HG02973 (cell line): ENCODE measurements around the gene FREY1.

ENCODE experiments used
- ATAC-seq: cut with Tn5 transposase; IDR thresholded peaks from one replicate; pipeline ENCODE4 v1.9.1; 2021; ENCODE audit warnings: moderate library complexity; ENCODE audit not compliant: unreplicated experiment

The FREY1 gene

DNA sequence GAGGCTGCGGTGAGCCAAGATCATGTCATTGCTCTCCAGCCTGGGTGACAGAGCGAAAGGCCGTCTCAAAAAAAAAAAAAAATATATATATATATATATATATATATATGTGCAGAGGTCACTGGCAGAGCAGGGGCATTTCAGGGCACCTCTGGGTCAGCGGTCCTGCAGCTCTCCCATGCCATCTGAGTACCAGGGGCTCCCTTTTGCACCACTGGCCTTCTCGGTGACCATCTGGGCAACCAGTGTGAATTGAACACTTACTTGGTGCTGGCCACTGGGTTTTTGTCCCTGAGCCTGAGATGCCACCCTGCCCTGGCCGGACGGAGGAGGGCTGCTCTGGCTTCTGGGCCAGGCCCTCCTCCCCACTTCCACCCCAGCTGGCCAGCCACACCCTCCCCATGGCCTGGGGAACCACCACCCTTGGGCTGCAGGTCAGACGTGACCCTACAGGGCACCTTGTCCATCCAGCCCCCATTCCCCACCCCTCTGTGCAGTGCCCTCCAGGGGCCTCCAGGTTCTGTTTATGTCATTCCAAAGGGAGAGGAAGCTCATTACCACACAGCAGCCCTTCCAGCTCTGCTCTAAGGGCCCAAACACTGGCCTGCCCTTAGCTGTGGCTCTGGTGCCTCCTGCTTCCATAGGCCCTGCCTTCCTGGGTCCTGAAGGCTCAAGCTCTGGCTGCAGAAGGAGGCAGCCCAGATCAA is 11.4 kb downstream of the FREY1 start:
- no peak for ATAC-seq

GRCh38 chr11:45894555-45895247 is 12.4 kb downstream of the FREY1 start:
- no peak for ATAC-seq

DNA sequence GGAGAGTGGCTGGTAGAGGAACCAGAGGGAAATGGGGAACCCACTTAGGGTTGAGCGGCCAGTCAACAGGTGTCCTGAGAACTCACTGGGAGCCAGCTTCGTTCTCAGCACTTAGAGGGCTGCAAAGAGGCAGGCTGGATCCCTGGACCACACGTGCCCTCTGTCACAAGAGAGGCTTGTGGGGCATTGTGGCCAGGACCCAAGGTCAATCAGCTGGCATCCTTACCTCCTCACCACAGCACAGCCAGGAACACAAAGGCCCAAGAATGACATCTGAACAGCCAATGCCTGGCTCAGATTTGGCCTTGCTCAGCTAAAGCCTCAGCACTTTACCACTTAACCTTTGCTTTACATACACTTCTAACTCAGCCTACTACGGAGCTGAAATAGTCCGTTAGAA is 14.2 kb downstream of the FREY1 start:
- no peak for ATAC-seq

- ATAC-seq, result no peak
Measured at GRCh38 chr11:45890886-45891550, 16.1 kb downstream of the FREY1 start.

DNA sequence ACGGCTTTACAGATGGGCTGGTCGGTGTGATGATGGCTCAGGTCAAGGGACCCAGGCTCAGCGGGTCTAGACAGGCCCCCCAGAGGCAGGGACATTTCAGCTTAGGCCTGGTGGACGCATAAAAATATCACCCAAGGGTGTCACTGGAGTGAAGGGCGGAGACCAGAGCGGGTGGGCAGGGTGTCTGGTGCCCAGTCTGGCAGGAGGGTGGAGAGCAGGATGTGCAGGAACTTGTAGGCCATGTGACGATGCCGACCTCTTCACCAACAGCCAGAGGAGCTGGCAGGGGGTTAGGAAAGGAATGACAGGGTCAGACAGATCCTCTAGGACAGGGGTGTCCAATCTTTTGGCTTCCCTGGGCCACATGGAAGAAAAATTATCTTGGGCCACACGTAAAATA is 17.1 kb downstream of the FREY1 start:
- no peak for ATAC-seq

GRCh38 chr11:45889555-45889954 is 17.5 kb downstream of the FREY1 start:
- ATAC-seq, result no peak

- no peak for ATAC-seq
Measured at GRCh38 chr11:45887587-45887986, 19.5 kb downstream of the FREY1 start.

GRCh38 chr11:45886816-45887520 is 20.1 kb downstream of the FREY1 start:
- no peak for ATAC-seq

GRCh38 chr11:45885921-45886721 is 20.9 kb downstream of the FREY1 start:
- no peak for ATAC-seq

DNA sequence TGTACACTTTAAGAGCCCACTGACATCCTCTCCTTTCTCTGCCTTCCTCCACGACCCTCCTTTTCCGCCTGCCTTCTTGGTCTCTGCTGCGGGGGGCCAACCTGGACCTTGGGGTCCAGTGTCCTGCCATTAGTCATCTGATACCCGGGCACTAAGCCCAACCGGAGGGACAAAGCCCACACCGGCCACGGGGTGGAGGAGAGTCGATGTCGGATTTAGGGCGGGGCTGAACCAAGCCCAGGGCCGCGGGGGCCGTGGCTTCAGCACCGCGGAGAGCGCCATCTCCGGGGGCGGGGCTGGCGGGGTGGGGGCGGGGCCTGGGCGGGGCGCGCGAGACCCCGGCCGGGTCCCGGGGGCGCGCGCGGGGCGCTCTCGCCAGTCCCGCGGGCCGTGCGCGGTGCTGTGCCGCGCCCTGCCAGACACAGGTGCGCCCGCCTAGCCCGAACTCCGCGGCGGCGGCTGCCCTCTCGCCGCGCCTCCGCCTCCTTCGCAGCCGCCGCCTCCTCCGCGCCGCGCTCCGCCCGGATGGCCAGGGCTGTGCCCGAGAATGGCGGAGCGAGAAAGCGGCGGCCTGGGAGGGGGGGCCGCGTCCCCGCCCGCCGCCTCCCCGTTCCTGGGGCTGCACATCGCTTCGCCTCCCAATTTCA is 21.7 kb downstream of the FREY1 start, which contains the start of gene MAPK8IP1:
Gene MAPK8IP1, plus strand, starts transcription at position 378 of the 647 bp plus-strand sequence. Its CDS starts 170 bp downstream, at position 548.
- peak; percentile 54 for ATAC-seq

- no peak for ATAC-seq
Measured at GRCh38 chr11:45884596-45885185, 22.4 kb downstream of the FREY1 start.

- no peak for ATAC-seq
Measured at GRCh38 chr11:45881708-45882368, 25.2 kb downstream of the FREY1 start.

DNA sequence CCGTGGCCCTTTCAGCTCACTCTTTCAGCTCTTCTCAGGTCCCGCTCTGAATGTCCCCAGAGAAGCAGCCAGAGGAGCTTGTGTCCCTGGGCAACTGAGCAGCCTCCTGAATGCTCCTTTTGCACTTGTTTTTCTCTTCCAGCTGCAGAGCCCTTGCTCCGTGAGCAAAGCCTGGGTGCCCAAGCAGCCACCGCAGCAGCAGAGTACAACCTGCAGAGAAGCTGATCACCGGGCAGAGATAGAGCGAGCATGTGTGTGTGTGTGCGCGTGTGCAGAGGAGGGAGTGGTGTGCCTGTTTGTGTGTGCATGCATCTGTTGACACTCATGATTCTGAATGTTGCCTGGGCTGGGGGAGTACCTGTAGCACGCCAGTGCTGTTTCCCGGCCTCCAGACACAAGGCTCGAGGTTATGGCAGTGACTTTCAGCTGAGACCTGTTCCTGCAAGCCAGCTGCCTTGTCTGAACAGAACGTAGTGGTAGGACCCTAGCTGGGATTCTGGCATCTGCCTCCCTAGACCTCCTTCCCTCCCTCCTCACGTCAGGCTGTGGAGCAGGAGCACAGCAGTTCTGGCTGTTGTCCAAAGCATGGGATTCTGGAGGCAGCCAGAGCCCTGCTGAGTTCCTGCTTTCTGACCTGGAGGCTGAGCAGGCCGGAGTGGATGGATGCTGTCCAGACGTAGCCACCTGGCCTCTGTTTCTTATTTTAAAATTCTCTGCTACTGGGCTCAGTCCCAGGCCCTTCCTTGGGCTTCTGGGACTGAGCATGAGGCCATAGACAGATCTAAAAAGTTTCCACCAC is 26.1 kb downstream of the FREY1 start:
- ATAC-seq, result no peak

GRCh38 chr11:45879803-45880686 is 27.0 kb downstream of the FREY1 start:
- ATAC-seq, result no peak

- no peak for ATAC-seq
Measured at GRCh38 chr11:45877845-45878244, 29.2 kb downstream of the FREY1 start.

DNA sequence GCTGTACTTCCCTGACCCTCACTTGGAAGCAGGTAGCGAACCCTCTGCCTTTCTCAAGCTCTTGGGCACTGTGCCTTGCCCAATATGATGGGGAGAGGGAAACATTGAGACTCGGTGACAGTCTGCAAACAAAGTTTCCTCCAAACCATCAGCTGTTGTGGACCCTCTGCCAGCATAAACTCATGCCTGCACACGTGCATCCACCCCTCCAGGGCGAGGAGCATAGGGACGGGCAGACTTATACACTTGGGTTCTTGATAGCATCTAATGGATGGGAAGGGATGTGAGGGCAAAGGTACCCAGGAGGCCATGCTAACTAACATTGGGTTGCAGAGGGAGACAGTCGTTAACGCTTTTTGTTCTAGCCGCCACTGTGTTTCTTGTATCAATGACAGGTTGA is 29.9 kb downstream of the FREY1 start:
- ATAC-seq, result no peak

DNA sequence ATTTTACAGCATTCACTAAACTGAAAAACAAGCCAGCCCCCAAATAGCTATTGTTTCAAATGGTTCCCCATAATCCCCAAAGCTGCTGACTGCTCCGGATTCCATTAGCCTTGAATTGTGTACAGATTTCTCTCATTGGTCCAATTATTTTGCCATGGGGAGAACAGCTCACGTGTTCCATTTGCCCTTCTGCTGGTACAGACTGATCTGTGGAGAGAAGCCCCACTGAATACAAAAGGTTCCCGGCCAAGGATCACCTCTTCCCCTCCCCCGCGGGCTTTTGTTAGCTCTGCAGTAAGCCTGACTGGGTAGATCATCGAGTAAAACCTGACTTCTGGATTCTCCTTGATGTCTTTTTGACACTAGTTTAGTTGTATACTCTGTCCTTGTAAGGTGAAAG is 30.7 kb downstream of the FREY1 start:
- no peak for ATAC-seq
